SK-N-MC (cell line): ENCODE results near the gene RNF123.
"Not testable (repeated sequence)": the region's sequence is repeated elsewhere in the genome, so short reads cannot be mapped to it uniquely, and the experiment has no call there.

Experiments used
- EZH2 ChIP-seq: fragments of 200-600 bp; sonication (generic); IDR thresholded peaks from one replicate; pipeline ENCODE4 v1.6.1; 2017; ENCODE audit warnings: antibody characterized with exemption
- FOXP2 ChIP-seq: optimal IDR thresholded peaks from 2 replicates; pipeline ENCODE3; 2011; ENCODE audit warnings: mild to moderate bottlenecking, moderate library complexity; ENCODE audit not compliant: insufficient read depth; ENCODE audit errors: extremely low read length, control extremely low read depth
- POLR2AphosphoS5 ChIP-seq: IDR thresholded peaks from 2 replicates; pipeline ENCODE4 v1.6.1; 2012; ENCODE audit warnings: mild to moderate bottlenecking, low read depth, low read length, borderline replicate concordance

- TF ChIP-seq EZH2, POLR2AphosphoS5, FOXP2: not testable (repeated sequence)
These were observed 865 bp upstream of the RNF123 start for GRCh38 chr3:49688338-49689045.
